ENCODE results near the gene ERCC2. TPM values are rescaled to one million over a fixed set of nuclear protein-coding genes. Genes with fewer than 3 reads are reported as not detected.

Gene ERCC2
- total RNA-seq, 1 experiment from 2014 or later: 27.8 TPM

DNA sequence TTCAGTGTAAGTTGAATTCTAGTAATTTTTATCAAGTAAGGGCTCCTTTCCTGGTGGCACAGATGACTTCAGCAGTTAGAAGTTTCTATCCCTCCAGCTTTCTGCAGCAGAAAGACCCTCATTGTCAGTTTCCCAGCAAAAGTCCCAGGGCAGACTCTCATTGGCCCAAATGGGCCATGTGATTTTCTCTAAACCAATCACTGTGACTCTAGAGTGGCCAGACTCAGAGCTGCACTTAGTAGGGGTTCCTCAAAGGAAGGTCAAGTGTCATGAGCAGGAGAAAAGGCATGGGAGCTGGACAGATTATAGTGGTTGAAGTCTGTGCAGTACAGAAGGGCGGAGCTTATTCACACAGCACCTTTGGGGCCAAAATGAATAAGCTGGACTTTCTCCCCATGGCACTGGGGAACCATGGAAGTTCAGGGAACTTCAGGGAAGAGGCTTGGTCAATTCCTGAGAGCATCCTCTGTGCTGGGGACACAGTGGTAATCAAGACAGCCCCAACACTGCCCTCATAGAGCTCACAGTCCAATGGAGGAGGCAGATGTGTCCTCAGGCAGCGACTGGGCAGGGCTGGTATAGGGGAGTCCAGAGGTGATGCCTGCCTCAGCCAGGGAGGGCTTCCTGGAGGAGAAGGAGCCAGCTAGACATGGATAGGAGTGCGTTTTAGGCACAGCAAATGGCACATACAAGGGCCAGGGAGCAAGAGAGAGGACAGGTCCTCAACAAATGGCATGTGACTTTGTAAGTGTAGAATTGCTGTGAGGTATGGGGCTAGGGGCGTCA is 66.0 kb downstream of the ERCC2 start:
- BruUV-seq (replicated peaks): no TSS peak
- TF ChIP-seq, protein P1, sequence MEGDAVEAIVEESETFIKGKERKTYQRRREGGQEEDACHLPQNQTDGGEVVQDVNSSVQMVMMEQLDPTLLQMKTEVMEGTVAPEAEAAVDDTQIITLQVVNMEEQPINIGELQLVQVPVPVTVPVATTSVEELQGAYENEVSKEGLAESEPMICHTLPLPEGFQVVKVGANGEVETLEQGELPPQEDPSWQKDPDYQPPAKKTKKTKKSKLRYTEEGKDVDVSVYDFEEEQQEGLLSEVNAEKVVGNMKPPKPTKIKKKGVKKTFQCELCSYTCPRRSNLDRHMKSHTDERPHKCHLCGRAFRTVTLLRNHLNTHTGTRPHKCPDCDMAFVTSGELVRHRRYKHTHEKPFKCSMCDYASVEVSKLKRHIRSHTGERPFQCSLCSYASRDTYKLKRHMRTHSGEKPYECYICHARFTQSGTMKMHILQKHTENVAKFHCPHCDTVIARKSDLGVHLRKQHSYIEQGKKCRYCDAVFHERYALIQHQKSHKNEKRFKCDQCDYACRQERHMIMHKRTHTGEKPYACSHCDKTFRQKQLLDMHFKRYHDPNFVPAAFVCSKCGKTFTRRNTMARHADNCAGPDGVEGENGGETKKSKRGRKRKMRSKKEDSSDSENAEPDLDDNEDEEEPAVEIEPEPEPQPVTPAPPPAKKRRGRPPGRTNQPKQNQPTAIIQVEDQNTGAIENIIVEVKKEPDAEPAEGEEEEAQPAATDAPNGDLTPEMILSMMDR (IDR thresholded peaks at IDR 0.05; ENCODE audit: unreplicated experiment): no peak
- ChIA-PET POLR2A (no interaction called here), CTCF (interaction anchor here (0.6 kb wide), 1 partner anchor 1173 kb away, joined by 3 read pairs; no protein-coding TSS in a partner anchor)
- H3K9me3 Mint-ChIP-seq (ENCODE audit: unreplicated experiment): no peaks in the 10 kb centered on the region
- intact Hi-C loops (cut with micrococcal nuclease): no loop called here
- no peak overlapping the region for H3K4me3 Mint-ChIP-seq (ENCODE audit: unreplicated experiment)
- H3K27me3 Mint-ChIP-seq (ENCODE audit: insufficient read depth, unreplicated experiment): no peaks in the 10 kb centered on the region
- H3K36me3 Mint-ChIP-seq (ENCODE audit: insufficient read depth, unreplicated experiment): peaks cover 18% of the 10 kb centered on the region
- peaks cover 12% of the 10 kb centered on the region for H3K4me1 Mint-ChIP-seq (ENCODE audit: insufficient read depth, unreplicated experiment)
- H3K27ac Mint-ChIP-seq (ENCODE audit: low read depth, unreplicated experiment): no peak overlapping the region
- DNase-seq (ENCODE audit: unreplicated experiment): no peak

DNA sequence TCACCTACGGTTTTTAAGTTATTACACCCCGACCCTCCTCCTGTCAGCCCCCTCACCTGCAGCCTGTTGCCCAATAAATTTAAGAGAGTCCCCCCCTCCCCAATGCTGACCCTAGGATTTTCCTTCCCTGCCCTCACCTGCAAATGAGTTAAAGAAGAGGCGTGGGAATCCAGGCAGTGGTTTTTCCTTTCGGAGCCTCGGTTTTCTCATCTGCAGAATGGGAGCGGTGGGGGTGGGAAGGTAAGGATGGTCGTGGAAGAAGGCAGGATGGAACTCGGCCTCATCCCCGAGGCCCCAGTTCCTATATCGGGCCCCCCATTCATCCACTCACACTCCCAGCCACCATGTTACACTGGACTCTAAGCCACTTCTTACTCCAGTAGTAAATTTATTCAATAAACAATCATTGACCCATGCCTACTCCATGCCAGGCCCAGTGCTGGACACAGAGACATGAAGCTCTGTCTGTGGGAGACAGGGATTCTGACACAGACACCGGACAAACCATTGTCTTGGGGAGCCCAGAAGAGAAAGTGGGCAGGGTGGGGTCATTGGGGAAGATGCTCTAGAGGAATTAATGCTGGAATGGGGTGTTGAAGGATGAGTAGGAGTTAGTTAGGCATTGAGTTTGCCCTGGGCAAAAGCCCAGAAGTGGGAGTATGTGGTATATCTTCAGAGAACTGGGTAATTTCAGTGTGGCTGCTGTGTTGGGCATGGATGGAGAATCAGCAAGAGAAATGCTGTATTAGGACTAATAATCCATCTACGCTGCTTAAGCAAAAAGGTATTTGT is 66.9 kb downstream of the ERCC2 start:
- peaks cover 12% of the 10 kb centered on the region for H3K4me1 Mint-ChIP-seq (ENCODE audit: insufficient read depth, unreplicated experiment)
- peaks cover 20% of the 10 kb centered on the region for H3K36me3 Mint-ChIP-seq (ENCODE audit: insufficient read depth, unreplicated experiment)
- intact Hi-C loops (cut with micrococcal nuclease): no loop called here
- H3K4me3 Mint-ChIP-seq (ENCODE audit: unreplicated experiment): no peak overlapping the region
- TF ChIP-seq, protein P1 (IDR thresholded peaks at IDR 0.05; ENCODE audit: unreplicated experiment): no peak
- POLR2A ChIA-PET: no interaction called here
- no TSS peak for BruUV-seq (replicated peaks)
- H3K9me3 Mint-ChIP-seq (ENCODE audit: unreplicated experiment): no peaks in the 10 kb centered on the region
- DNase-seq (ENCODE audit: unreplicated experiment): no peak
- CTCF ChIA-PET: interaction anchor here (0.6 kb wide), 2 partner anchors 10 to 1172 kb away, joined by 3 read pairs; no protein-coding TSS in a partner anchor
- no peaks in the 10 kb centered on the region for H3K27me3 Mint-ChIP-seq (ENCODE audit: insufficient read depth, unreplicated experiment)
- H3K27ac Mint-ChIP-seq (ENCODE audit: low read depth, unreplicated experiment): no peak overlapping the region

DNA sequence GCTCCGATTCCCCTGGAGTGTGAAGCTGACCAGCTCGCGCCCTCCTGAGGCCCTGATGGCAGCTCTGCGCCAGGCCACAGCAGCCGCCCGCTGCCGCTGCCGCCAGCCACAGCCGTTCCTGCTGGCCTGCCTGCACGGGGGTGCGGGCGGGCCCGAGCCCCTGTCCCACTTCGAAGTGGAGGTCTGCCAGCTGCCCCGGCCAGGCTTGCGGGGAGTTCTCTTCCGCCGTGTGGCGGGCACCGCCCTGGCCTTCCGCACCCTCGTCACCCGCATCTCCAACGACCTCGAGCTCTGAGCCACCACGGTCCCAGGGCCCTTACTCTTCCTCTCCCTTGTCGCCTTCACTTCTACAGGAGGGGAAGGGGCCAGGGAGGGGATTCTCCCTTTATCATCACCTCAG is 68.0 kb downstream of the ERCC2 start:
- POLR2A ChIA-PET: no interaction called here
- intact Hi-C loops (cut with micrococcal nuclease): no loop called here
- no TSS peak for BruUV-seq (replicated peaks)
- H3K9me3 Mint-ChIP-seq (ENCODE audit: unreplicated experiment): no peaks in the 10 kb centered on the region
- H3K4me1 Mint-ChIP-seq (ENCODE audit: insufficient read depth, unreplicated experiment): peaks cover 12% of the 10 kb centered on the region
- TF ChIP-seq, protein P1 (IDR thresholded peaks at IDR 0.05; ENCODE audit: unreplicated experiment): no peak
- no peaks in the 10 kb centered on the region for H3K27me3 Mint-ChIP-seq (ENCODE audit: insufficient read depth, unreplicated experiment)
- CTCF ChIA-PET: interaction anchor here (0.5 kb wide), 1 partner anchor 276 kb away, joined by 3 read pairs; no protein-coding TSS in a partner anchor
- no peak overlapping the region for H3K4me3 Mint-ChIP-seq (ENCODE audit: unreplicated experiment)
- no peak overlapping the region for H3K27ac Mint-ChIP-seq (ENCODE audit: low read depth, unreplicated experiment)
- no peak for DNase-seq (ENCODE audit: unreplicated experiment)
- peaks cover 24% of the 10 kb centered on the region for H3K36me3 Mint-ChIP-seq (ENCODE audit: insufficient read depth, unreplicated experiment)

Other genes starting within 250 kb of the ERCC2 start
- gene NKPD1, start 209.6 kb downstream of the ERCC2 start, total RNA-seq (2022): 0.09 and 0.22 TPM in 2 replicates
- gene TRAPPC6A, start 192.3 kb downstream of the ERCC2 start, total RNA-seq (2022): 14.4 and 16.1 TPM in 2 replicates
- gene BLOC1S3, start 191.8 kb downstream of the ERCC2 start, total RNA-seq (2022): 14.0 and 18.1 TPM in 2 replicates
- not detected in 2 replicates for gene EXOC3L2, start 125.2 kb downstream of the ERCC2 start, total RNA-seq (2022)
- gene MARK4, start 119.3 kb downstream of the ERCC2 start, total RNA-seq (2022): 22.4 and 24.2 TPM in 2 replicates
- gene CKM, start 47.7 kb downstream of the ERCC2 start, total RNA-seq (2022): not detected in 2 replicates
- 3.9 TPM in 2 replicates for gene KLC3, start 29.8 kb downstream of the ERCC2 start, total RNA-seq (2022)
- 142 and 161 TPM in 2 replicates for gene PPP1R13L, start 34.5 kb upstream of the ERCC2 start, total RNA-seq (2022)
- 9.6 and 17.6 TPM in 2 replicates for gene POLR1G, start 36.1 kb upstream of the ERCC2 start, total RNA-seq (2022)
- gene ERCC1, start 53.3 kb upstream of the ERCC2 start, total RNA-seq (2022): 186 and 227 TPM in 2 replicates
- gene FOSB, start 97.4 kb upstream of the ERCC2 start, total RNA-seq (2022): 13.3 and 29.3 TPM in 2 replicates
- 3.5 and 5.1 TPM in 2 replicates for gene RTN2, start 126.5 kb upstream of the ERCC2 start, total RNA-seq (2022)
- 0.33 and 0.42 TPM in 2 replicates for gene PPM1N, start 127.9 kb upstream of the ERCC2 start, total RNA-seq (2022)
- 168 and 178 TPM in 2 replicates for gene VASP, start 136.9 kb upstream of the ERCC2 start, total RNA-seq (2022)
- 16.8 and 17.3 TPM in 2 replicates for gene OPA3, start 214.2 kb upstream of the ERCC2 start, total RNA-seq (2022)
- not detected in 2 replicates for gene GPR4, start 231.6 kb upstream of the ERCC2 start, total RNA-seq (2022)

All from MCF 10A (cell line).